Measurements from ENCODE around the gene U2AF2. TPM values are rescaled to one million over a fixed set of nuclear protein-coding genes. Genes with fewer than 3 reads are reported as not detected.

U2AF2 gene
- total RNA-seq, 2 experiments from 2014 or later = 351 to 381 TPM

- POLR2A ChIA-PET = no interaction called here
- CTCF ChIA-PET = interaction anchor here (0.6 kb wide), 1 partner anchor 215 kb away, joined by 3 read pairs; no protein-coding TSS in a partner anchor
Measured at GRCh38 chr19:55666343-55667005, 11.6 kb downstream of the U2AF2 start.

DNA sequence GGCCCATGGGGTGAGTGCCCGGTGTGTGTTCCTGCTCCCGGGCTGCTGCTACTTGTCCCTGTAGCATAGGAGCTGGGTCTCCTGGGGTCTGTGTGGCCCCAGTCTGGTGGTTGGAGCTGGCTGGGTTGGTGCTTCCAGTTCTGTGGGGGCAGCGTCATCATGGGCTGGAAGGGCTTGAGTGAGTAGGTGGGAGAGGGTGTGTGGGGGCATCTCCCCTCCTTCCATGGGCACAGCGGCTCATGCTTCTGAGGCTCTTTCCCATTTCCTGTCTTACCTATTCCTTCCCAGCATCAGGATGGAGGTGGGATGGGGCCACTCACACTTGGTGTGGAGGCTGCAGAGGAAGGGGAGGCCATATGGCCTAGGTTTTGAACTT, 12.2 kb downstream of the U2AF2 start:
- ChIA-PET POLR2A (no interaction called here), CTCF (interaction anchor here (0.6 kb wide), 1 partner anchor 215 kb away, joined by 3 read pairs; no protein-coding TSS in a partner anchor)

- POLR2A ChIA-PET = no interaction called here
Measured at GRCh38 chr19:55667511-55667910, 12.7 kb downstream of the U2AF2 start.

GRCh38 chr19:55667958-55668357, 13.1 kb downstream of the U2AF2 start:
- ChIA-PET CTCF (interaction anchor here (0.6 kb wide), 1 partner anchor 36 kb away, joined by 3 read pairs; no protein-coding TSS in a partner anchor), POLR2A (interaction anchor here (0.6 kb wide), 1 partner anchor 11 kb away, joined by 4 read pairs; no protein-coding TSS in a partner anchor)

More at GRCh38 chr19:55667511-55667910, 12.7 kb downstream of the U2AF2 start:
- CTCF ChIA-PET = interaction anchor here (0.6 kb wide), 2 partner anchors 36 to 216 kb away, joined by 3 read pairs; no protein-coding TSS in a partner anchor

DNA sequence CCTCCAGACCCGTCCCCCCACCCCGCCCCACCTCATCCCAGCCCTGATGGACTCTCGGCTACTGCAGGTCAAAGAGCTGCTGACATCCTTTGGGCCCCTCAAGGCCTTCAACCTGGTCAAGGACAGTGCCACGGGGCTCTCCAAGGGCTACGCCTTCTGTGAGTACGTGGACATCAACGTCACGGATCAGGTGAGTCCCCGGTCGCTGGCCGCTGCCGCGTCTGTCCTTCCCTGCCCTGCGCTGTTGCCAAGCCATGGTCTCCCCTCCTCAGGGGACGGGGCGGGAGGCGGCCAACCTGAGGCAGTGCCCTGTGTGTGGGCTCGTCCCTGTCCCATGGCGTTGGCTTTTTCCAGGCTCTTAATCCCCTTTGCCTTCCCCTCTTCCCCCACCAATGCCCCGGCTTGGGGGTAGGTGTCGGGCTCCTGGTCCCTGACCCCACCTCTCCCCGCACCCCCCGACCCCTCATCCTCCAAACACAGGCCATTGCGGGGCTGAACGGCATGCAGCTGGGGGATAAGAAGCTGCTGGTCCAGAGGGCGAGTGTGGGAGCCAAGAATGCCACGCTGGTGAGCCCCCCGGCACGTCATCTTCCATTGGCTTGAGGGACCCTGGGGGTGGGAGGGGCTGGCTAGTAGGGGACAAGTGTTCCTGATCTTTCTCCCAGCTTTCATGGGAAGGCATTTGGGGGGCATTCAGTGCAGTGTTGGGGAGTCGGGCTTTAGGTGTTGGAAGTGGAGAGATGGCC, 13.9 kb downstream of the U2AF2 start:
- ChIA-PET POLR2A (interaction anchor here (0.6 kb wide), 1 partner anchor 11 kb away, joined by 4 read pairs; no protein-coding TSS in a partner anchor), CTCF (no interaction called here)

DNA sequence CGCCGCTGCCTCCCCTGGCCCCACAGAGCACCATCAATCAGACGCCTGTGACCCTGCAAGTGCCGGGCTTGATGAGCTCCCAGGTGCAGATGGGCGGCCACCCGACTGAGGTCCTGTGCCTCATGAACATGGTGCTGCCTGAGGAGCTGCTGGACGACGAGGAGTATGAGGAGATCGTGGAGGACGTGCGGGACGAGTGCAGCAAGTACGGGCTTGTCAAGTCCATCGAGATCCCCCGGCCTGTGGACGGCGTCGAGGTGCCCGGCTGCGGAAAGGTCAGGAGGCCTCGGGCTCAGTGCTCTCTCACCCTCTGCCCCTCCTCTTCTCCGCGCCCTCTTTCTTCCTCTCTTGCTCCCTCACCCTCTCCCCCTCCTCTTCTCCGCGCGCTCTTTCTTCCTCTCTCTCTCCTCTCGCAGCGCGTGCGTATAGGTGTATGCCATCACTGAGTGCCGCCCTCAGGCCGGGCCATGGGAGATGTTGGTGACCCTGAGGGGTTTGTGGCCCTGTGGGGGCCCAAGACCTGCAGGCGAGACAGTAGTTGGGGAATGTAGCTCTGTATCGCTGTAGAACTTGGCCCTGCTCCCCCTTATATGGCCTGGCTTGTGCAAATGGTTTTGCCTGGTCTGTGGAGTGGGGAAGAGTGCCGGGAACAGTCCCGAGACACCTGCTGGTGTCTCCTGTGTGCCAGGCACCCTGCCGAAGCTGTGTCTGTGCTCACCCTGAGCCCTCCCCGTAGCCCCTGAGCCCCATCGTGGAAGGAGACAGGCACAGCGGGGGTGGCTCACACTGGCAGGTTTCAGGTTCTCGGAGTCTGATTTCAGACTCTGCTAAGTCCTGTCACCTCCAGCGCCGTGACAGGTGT, 14.8 kb downstream of the U2AF2 start:
- ChIA-PET POLR2A (no interaction called here), CTCF (no interaction called here)

DNA sequence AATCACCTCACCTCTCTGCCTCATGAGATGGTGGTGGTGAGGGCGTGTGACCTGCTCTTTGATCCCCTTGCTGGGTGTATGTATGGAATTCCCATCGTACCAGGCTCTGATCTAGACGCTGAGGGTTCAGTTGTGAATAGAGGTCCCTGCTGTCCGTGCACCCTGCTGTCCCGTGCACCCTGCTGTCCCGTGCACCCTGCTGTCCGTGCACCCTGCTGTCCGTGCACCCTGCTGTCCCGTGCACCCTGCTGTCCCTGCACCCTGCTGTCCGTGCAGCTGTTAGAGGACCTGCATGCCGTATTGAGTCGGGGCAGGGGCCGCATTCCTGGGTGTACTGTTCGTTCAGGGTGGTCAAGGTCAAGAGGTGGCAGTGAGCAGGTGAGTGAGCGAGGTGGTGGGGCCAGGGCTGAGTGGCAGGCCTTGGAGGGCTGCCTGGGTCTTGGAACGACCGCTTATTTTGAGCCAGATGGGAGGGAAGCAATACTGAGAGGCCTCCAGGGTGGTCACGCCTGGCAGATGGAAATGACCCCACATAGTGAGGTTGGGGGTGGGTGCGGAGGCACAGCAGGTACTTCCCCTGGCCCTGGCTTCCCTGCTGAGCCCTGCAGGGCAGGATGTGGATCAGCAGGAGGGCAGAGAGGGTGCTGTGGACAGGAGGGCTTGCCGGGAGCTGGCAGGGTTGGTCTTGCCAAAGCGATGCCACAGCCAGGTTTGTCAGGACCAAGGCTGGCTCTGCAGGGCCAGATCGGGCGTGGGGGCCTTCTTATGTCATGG, 15.6 kb downstream of the U2AF2 start:
- ChIA-PET CTCF (interaction anchor here (1.2 kb wide), 1 partner anchor 38 kb away, joined by 3 read pairs; no protein-coding TSS in a partner anchor), POLR2A (no interaction called here)

DNA sequence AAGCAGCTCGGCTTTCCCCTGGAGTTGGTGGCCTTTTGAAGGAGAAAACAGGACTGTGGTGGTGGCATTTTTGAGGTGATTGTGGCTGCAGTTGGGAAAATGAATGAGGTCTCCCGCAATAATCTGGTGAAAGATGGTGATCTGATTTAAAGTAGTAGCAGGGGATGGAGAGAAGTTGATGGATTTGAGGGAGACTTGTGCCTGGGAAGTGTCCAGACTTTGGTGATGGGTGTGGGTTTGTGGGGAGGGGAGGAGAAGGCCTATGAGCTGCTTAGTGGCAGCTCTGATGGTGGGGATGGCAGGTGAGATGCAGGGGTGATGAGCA, 16.2 kb downstream of the U2AF2 start:
- CTCF ChIA-PET = interaction anchor here (1.2 to 1.3 kb wide), 3 partner anchors 14 to 38 kb away, joined by 3 to 4 read pairs (median 4); no protein-coding TSS in a partner anchor
- POLR2A ChIA-PET = interaction anchor here (0.5 to 1.0 kb wide), 2 partner anchors 11 to 14 kb away, joined by 3 to 5 read pairs; no protein-coding TSS in a partner anchor

DNA sequence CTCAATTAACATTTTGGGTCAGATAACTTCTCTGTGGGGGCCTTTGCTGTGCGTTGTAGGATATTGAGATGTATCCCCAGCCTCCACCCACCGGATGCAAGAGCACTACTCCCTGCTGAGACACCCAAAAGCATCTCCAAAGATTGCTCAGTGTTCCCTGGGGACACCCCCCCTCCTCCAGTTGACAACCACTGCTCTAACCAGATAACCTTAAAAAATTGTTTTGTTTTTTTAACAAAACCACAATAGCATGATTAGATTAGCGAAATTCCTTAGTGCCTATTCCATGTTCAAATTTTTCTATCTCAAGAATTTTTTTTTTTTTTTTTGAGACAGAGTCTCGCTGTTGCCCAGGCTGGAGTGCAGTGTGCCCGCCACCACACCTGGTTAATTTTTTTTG, 17.6 kb downstream of the U2AF2 start:
- CTCF ChIA-PET = interaction anchor here (1.3 kb wide), 2 partner anchors 15 to 19 kb away, joined by 4 read pairs; no protein-coding TSS in a partner anchor
- POLR2A ChIA-PET = no interaction called here

GRCh38 chr19:55673465-55673864, 18.6 kb downstream of the U2AF2 start:
- ChIA-PET CTCF (no interaction called here), POLR2A (interaction anchor here (0.7 kb wide), 2 partner anchors 15 to 26 kb away, joined by 3 to 4 read pairs; partner anchors contain the start of gene CCDC106)

GRCh38 chr19:55673889-55674288, 19.1 kb downstream of the U2AF2 start:
- CTCF ChIA-PET = no interaction called here
- POLR2A ChIA-PET = no interaction called here

- CTCF ChIA-PET = no interaction called here
- POLR2A ChIA-PET = interaction anchor here (0.5 to 0.6 kb wide), 2 partner anchors 31 to 80 kb away, joined by 3 read pairs; partner anchors contain the start of gene ZNF581
Measured at GRCh38 chr19:55674459-55674840, 19.6 kb downstream of the U2AF2 start.

DNA sequence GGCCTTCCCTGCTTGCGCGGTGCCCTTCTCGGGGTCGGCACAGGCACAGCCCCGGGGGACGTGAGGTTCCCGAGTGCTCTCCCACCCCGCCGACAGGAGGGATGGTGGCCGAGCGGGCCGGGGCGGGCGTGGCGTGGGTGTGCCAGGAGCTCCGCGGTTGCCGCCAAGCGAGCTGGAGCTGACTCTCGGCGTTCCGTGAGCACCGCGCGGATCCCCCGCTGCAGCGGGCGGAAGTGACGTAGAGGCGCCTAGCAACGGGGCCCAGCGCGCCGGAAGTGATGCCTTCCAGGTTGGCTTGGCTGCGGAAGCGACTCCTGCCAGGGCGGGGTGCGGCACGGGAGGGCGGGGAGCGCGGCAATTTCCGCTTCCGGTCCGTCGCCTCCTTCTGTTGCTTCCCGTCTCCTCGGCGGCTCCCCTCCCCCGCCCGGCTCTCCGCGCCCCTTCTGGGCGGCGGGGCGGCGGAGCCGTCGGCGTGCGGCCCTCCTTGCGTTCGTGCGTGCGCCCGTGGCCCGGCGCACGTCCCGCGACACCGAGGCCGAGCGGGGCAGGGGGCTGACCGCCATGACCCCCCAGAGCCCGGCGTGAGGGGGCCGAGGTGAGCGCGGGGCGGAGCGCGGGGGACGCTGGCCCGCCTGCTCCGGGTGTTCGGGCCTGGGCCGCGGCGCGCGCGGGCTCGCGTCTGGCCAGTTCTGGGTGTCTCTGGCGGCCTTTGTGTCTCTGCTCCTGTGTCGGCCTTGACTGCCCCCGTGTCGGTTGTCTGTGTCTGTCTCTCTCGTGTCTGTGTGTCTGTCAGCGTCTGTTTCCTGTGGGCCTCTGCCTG, 20.2 kb downstream of the U2AF2 start, which contains the start of gene EPN1:
Gene EPN1, plus strand, starts transcription at position 386 of the 820 bp plus-strand sequence. CDS start 3,402 bp downstream, outside the sequence.
- CTCF ChIA-PET = no interaction called here
- POLR2A ChIA-PET = interaction anchor here (0.5 to 0.6 kb wide), 2 partner anchors 32 to 81 kb away, joined by 3 read pairs; partner anchors contain the start of gene ZNF581

- POLR2A ChIA-PET = no interaction called here
- CTCF ChIA-PET = interaction anchor here (1.4 kb wide), 1 partner anchor 22 kb away, joined by 5 read pairs; no protein-coding TSS in a partner anchor
Measured at GRCh38 chr19:55675661-55676354, 21.0 kb downstream of the U2AF2 start.

DNA sequence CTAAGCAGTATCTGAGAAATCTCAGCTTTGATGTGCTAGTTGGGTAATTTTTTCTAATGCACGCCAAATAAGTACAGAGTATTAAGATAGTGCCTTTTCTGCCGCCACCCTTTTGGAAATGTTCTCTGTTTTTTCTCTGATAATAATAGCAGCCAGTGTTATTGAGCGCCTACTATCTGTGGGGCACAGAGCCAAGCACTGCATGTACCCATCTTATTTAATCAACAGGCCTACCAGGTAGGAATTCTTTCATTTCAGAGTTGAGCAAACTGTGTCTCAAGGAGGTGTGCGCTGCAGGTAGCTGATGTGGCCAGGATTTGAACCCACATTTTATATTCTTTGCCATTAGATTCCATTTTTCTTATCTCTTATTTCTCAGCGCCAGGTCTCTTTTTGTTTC, 21.5 kb downstream of the U2AF2 start:
- ChIA-PET POLR2A (no interaction called here), CTCF (interaction anchor here (1.4 kb wide), 1 partner anchor 23 kb away, joined by 5 read pairs; no protein-coding TSS in a partner anchor)

GRCh38 chr19:55676889-55677505, 22.2 kb downstream of the U2AF2 start:
- POLR2A ChIA-PET = no interaction called here
- CTCF ChIA-PET = interaction anchor here (1.4 kb wide), 2 partner anchors 24 to 45 kb away, joined by 5 read pairs; no protein-coding TSS in a partner anchor
